IPS-18c (cell line): ENCODE results near the gene WDFY2.

Experiments used
- H3K4me3 ChIP-seq: 2 replicates; pipeline ENCODE4 v1.7.0; 2013; ENCODE audit warnings: low read depth, mild to moderate bottlenecking, low read length, moderate library complexity; ENCODE audit not compliant: insufficient read depth
- H3K9me3 ChIP-seq: one replicate; pipeline ENCODE4 v1.6.1; 2013; ENCODE audit warnings: mild to moderate bottlenecking, low read length, moderate library complexity; ENCODE audit not compliant: control insufficient read depth, insufficient read depth

The WDFY2 gene

DNA sequence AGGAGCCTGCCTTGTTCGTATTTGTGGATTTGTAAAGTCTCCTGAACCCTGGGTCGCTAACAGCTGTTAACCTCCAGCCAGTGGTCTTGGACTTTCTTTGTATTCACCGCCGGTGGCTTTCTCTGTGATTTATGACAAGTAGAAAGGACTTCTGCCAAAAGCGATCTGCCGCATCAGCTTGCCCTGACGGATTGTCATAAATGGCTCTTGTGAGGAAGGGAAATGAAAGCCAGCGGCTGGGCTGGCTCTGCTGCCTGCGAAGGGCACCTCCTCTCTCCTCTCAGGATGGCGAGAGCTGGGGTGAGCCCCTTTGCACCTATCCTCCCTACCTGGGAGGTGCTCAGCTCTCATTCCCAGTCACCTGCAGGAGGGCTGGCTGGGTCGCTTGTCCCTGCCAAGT is 194.1 kb downstream of the WDFY2 start:
- Histone ChIP-seq H3K4me3 (no peak overlapping the region), H3K9me3 (no peaks in the 10 kb centered on the region)

DNA sequence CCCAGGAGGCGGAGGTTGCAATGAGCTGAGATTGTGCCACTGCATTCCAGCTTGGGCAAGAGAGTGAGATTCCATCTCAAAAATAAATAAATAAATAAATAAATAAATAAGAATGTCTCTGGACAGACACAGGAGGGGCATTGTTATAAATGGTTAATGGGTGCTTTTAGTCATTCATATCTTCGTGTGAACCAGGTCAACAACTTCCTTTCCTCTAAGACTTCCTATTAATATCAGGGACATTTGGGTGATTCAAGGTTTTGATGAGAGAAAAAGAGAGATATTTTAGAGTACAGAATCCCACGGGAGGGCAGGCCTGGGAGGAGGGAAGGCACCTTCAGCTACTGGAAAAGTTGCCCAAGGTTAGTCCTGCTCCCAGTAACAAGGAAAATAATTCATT is 195.8 kb downstream of the WDFY2 start:
- H3K4me3 ChIP-seq: no peak overlapping the region
- H3K9me3 ChIP-seq: no peaks in the 10 kb centered on the region

- Histone ChIP-seq H3K4me3 (no peak overlapping the region), H3K9me3 (no peaks in the 10 kb centered on the region)
Measured at GRCh38 chr13:51781246-51782022, 197.2 kb downstream of the WDFY2 start.

DNA sequence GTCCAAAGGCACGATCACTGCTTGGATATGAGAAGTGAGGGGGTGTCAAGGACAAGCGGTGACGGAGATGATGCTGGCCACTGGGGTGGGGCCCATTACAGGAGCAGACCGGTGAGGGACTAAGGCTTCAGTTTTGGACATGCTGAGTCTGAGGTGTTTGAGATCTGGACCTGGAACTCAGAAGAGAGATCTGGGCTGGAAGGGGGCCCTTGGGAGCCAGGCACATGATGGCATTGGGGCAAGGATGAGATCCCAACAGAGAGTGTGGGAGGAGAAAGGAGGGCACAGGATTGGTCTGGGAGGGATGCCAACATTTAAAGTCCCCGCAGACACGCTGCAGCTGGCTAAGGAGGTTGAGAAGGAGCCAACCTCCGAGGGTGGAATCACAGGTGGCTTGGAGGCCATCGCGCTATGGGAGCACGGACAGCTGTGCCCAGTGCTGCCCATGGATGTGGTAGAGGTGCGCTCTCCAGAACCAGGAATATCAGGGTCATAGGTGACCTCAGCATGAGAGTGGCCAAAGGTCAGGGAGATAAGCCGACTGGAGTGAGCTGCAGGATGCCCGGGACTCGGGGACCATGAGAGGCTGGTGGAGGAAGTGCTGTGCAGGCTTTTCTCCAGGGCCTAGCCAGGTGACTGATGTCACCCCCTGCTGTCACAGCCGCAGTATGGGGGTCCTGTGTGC is 197.9 kb downstream of the WDFY2 start:
- Histone ChIP-seq H3K9me3 (no peaks in the 10 kb centered on the region), H3K4me3 (no peak overlapping the region)

DNA sequence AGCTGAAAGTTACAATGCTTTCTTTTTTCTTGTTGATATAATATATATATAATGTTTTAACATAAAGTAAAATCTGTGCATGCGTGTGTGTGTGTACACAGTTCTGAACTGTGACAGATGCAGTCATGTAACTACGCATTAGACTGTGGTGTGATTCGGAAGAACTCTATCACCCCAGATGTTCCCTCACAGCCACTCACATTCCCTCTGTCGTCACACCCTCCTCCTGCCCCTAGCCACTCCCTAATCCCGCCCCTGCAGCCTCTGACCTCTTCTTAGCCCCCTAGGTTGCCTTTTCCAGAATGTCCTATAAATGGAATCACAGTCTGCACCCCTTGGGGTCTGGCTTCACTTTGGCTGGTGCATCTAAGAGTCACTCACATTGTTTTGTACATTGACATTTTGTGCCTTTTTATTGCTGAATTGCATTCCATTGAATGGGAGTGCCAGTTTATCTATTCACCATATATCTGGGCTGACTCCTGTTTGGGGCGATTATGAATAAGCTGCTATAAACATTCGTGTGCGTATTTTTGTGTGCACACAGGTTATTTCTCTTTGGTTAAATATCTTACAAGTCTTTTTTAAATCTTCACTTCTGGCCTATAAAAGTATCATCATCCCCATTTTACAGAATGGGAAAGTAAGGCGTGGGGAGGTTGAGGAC is 199.3 kb downstream of the WDFY2 start:
- Histone ChIP-seq H3K4me3 (no peak overlapping the region), H3K9me3 (no peaks in the 10 kb centered on the region)

- H3K4me3 ChIP-seq: no peak overlapping the region
- no peaks in the 10 kb centered on the region for H3K9me3 ChIP-seq
Measured at GRCh38 chr13:51784097-51784496, 199.8 kb downstream of the WDFY2 start.

- H3K9me3 ChIP-seq: no peaks in the 10 kb centered on the region
Measured at GRCh38 chr13:51785712-51786424, 201.6 kb downstream of the WDFY2 start.

DNA sequence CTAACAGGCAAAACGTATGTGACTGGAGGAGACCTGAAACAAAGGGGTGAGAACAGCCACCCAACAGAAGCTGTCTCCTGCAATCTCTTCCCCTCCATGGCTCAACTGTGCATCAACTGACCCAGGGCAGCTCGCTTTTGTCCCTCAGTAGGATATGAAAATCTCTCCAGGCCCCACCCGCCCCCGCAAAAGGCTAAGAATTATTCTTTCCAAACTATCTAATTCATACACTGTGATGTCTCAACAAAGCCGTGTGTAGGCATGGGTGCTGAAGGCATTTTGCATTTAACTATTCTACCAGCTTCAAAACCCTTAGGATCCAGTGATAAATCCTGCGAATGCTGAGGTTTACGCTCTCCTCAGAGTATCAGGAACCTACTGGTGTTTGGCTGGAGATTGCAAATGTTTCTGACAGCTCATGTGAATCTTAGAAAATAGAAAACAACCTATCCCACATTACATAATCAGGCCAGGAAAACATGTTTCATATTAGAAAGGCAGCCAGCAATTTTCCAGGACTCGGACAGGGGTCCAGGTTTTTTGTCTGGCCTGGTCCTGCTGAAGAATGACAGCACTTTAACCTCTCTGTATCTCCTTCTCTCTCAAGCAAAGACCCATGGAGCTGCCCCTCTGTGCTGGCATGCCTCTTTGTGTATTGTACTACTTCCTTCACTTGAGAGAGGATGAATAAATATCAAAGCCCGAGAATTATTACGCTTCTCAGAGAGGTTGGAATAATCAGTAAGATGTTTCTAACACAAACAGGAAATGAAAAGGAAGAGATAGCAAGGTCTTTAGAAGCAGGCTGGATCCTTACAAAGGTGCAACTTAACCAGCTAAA is 202.4 kb downstream of the WDFY2 start:
- Histone ChIP-seq H3K4me3 (no peak overlapping the region), H3K9me3 (no peaks in the 10 kb centered on the region)

More at GRCh38 chr13:51785712-51786424, 201.6 kb downstream of the WDFY2 start:
- H3K4me3 ChIP-seq: no peak overlapping the region

GRCh38 chr13:51793570-51794271 is 209.5 kb downstream of the WDFY2 start:
- Histone ChIP-seq H3K9me3 (no peaks in the 10 kb centered on the region), H3K4me3 (no peak overlapping the region)

- Histone ChIP-seq H3K4me3 (no peak overlapping the region), H3K9me3 (no peaks in the 10 kb centered on the region)
Measured at GRCh38 chr13:51794964-51795363, 210.7 kb downstream of the WDFY2 start.

GRCh38 chr13:51795419-51795818 is 211.2 kb downstream of the WDFY2 start:
- no peak overlapping the region for H3K4me3 ChIP-seq
- no peaks in the 10 kb centered on the region for H3K9me3 ChIP-seq

GRCh38 chr13:51796546-51796945 is 212.3 kb downstream of the WDFY2 start:
- H3K4me3 ChIP-seq: no peak overlapping the region
- no peaks in the 10 kb centered on the region for H3K9me3 ChIP-seq

DNA sequence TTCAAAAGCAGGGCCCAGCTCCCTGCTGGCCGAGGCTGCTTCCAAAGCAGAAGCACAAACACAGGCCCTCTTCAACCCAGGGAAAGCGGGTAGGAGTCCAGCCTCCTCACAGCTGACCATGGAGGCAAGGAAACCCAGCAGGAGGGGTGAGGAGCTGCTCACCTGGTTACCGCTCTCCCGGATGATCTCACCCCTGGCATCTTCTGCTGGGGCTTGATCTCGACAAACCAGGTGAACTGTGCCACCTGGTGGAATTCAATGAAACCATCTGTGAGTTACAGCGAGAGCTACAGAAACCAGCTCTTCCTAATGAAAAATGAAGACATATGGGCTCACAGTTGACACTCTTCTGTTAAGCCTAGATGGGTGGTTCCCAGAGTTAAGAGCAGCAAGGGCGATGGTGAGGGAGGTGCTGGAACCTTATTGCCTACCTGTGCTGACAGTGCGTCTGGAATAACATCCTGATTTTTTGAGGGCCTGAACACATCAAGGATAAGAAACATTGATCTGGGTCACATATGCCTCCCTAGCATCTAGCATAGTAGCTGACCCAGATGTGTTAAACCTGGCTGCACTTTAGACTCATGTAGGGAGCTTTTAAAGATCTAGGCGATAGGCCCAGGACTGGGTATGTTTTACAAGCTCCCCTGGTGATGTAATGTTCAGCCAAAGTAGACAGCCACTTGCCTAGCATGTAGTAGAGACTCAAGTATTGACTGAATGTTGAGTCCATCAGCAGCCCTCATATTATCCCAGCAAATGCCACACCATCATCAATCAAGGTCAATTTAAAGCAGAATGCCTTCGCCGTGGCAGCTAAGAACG is 213.6 kb downstream of the WDFY2 start:
- H3K4me3 ChIP-seq: no peak overlapping the region
- H3K9me3 ChIP-seq: no peaks in the 10 kb centered on the region

GRCh38 chr13:51799261-51799660 is 215.0 kb downstream of the WDFY2 start:
- no peak overlapping the region for H3K4me3 ChIP-seq
- H3K9me3 ChIP-seq: no peaks in the 10 kb centered on the region

DNA sequence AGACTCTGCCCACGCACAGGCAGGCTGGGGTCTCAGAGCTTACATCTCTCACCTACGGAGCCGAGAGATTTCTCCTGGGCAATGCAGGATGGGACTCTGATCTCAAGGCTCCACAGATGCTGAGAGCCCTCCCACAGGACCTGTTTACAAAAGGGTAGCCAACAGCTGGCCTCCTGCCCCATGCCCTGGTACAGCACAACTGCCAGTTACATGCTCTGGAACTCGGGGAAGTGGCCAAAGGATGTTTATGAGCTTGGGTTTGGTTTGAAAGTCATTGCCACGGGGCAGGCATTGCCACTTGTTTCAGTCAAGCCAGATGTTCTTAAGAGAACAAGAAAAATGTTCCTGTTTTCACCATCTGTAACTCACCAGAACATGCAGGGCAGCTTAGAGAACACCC is 216.2 kb downstream of the WDFY2 start:
- Histone ChIP-seq H3K9me3 (no peaks in the 10 kb centered on the region), H3K4me3 (no peak overlapping the region)
